H9 (cell line): Measurements from ENCODE around the gene DMAC2L. TPM values are rescaled to one million over a fixed set of nuclear protein-coding genes. Genes with fewer than 3 reads are reported as not detected.

Source experiments
- DNase-seq: peaks from one replicate; pipeline ENCODE4 v3.0.0-alpha.2; 2017
- H2AFZ ChIP-seq: one replicate; pipeline ENCODE4 v1.6.1; 2013; ENCODE audit warnings: mild to moderate bottlenecking, low read length, control low read depth, moderate library complexity
- H2AK5ac ChIP-seq: 2 replicates; pipeline ENCODE4 v1.6.1; 2013; ENCODE audit warnings: low read length, control low read depth, mixed read lengths; ENCODE audit not compliant: insufficient read length
- H2BK120ac ChIP-seq: one replicate; pipeline ENCODE4 v1.6.1; 2013; ENCODE audit warnings: low read depth, mild to moderate bottlenecking, low read length, control low read depth, inconsistent platforms; ENCODE audit not compliant: poor library complexity, severe bottlenecking
- H2BK12ac ChIP-seq: 2 replicates; pipeline ENCODE4 v1.6.1; 2013; ENCODE audit warnings: low read length, control low read depth, mixed read lengths, low read depth; ENCODE audit not compliant: insufficient read length
- H2BK15ac ChIP-seq: 2 replicates; pipeline ENCODE4 v1.6.1; 2013; ENCODE audit warnings: low read depth, low read length, control low read depth
- H2BK20ac ChIP-seq: one replicate; pipeline ENCODE4 v1.6.1; 2013; ENCODE audit warnings: low read depth, mild to moderate bottlenecking, low read length, control low read depth, inconsistent platforms; ENCODE audit not compliant: poor library complexity, severe bottlenecking
- H2BK5ac ChIP-seq: 2 replicates; pipeline ENCODE4 v1.6.1; 2013; ENCODE audit warnings: low read length, control low read depth, mixed read lengths; ENCODE audit not compliant: insufficient read length
- H3K14ac ChIP-seq: 2 replicates; pipeline ENCODE4 v1.6.1; 2013; ENCODE audit warnings: low read length, control low read depth; ENCODE audit not compliant: insufficient read depth
- H3K18ac ChIP-seq: 2 replicates; pipeline ENCODE4 v1.6.1; 2013; ENCODE audit warnings: low read depth, mild to moderate bottlenecking, mixed read lengths, low read length, control low read depth; ENCODE audit not compliant: insufficient read length
- H3K23ac ChIP-seq: 2 replicates; pipeline ENCODE4 v1.6.1; 2013; ENCODE audit warnings: low read length, control low read depth, mixed read lengths, low read depth; ENCODE audit not compliant: insufficient read length
- H3K23me2 ChIP-seq: 2 replicates; pipeline ENCODE4 v1.6.1; 2013; ENCODE audit warnings: low read depth, mild to moderate bottlenecking, mixed read lengths, low read length, control low read depth; ENCODE audit not compliant: insufficient read length, poor library complexity, severe bottlenecking
- H3K27ac ChIP-seq: 2 replicates; pipeline ENCODE4 v1.5.1; 2013; ENCODE audit warnings: low read length, control low read depth, mixed read lengths, low read depth; ENCODE audit not compliant: insufficient read length
- H3K27me3 ChIP-seq: 2 replicates; pipeline ENCODE4 v1.6.1; 2013; ENCODE audit warnings: low read length, control low read depth, inconsistent platforms; ENCODE audit not compliant: insufficient read depth
- H3K4ac ChIP-seq: 2 replicates; pipeline ENCODE4 v1.6.1; 2013; ENCODE audit warnings: low read depth, mild to moderate bottlenecking, control low read depth, inconsistent platforms, low read length, moderate library complexity
- H3K4me1 ChIP-seq: 2 replicates; pipeline ENCODE4 v1.6.1; 2013; ENCODE audit warnings: low read length, control low read depth, inconsistent platforms; ENCODE audit not compliant: insufficient read depth
- H3K4me2 ChIP-seq: 2 replicates; pipeline ENCODE4 v1.6.1; 2013; ENCODE audit warnings: low read length, control low read depth, mixed read lengths; ENCODE audit not compliant: insufficient read length, insufficient read depth
- H3K56ac ChIP-seq: 2 replicates; pipeline ENCODE4 v1.6.1; 2013; ENCODE audit warnings: low read depth, mild to moderate bottlenecking, mixed read lengths, low read length, control low read depth; ENCODE audit not compliant: insufficient read length
- H3K79me1 ChIP-seq: 2 replicates; pipeline ENCODE4 v1.6.1; 2013; ENCODE audit warnings: low read depth, mild to moderate bottlenecking, moderate library complexity, low read length, control low read depth, inconsistent platforms; ENCODE audit not compliant: insufficient read depth, poor library complexity, severe bottlenecking
- H3K79me2 ChIP-seq: 2 replicates; pipeline ENCODE4 v1.6.1; 2013; ENCODE audit warnings: low read length, control low read depth, inconsistent platforms; ENCODE audit not compliant: insufficient read depth
- H3K9ac ChIP-seq: 2 replicates; pipeline ENCODE4 v1.6.1; 2013; ENCODE audit warnings: low read length, control low read depth, mixed read lengths; ENCODE audit not compliant: insufficient read length; ENCODE audit errors: extremely low read depth
- H3K9me3 ChIP-seq: one replicate; pipeline ENCODE4 v1.6.1; 2013; ENCODE audit warnings: low read depth, low read length, inconsistent platforms; ENCODE audit not compliant: control insufficient read depth
- H3T11ph ChIP-seq: one replicate; pipeline ENCODE4 v1.6.1; 2013; ENCODE audit warnings: mild to moderate bottlenecking, low read length, control low read depth, inconsistent platforms
- H4K20me1 ChIP-seq: one replicate; pipeline ENCODE4 v1.6.1; 2013; ENCODE audit not compliant: control insufficient read depth, insufficient read length, insufficient read depth
- H4K5ac ChIP-seq: 2 replicates; pipeline ENCODE4 v1.6.1; 2013; ENCODE audit warnings: low read depth, mild to moderate bottlenecking, mixed read lengths, low read length, control low read depth; ENCODE audit not compliant: insufficient read length
- H4K8ac ChIP-seq: replicated peaks from 2 replicates; pipeline ENCODE4 v1.6.1; 2013; ENCODE audit warnings: low read length, control low read depth, mixed read lengths, low read depth; ENCODE audit not compliant: insufficient read length
- H4K91ac ChIP-seq: 2 replicates; pipeline ENCODE4 v1.6.1; 2013; ENCODE audit warnings: low read depth, mild to moderate bottlenecking, moderate library complexity, mixed read lengths, low read length, control low read depth; ENCODE audit not compliant: insufficient read length
- H3K27ac Mint-ChIP-seq, 3 experiments: 2 replicates in 2 of 3; 3 replicates in 1 of 3; pipeline ENCODE4 v1.8.0; 2020 to 2021; ENCODE audit warnings: mixed read lengths in 3 of 3, mild to moderate bottlenecking in 1 of 3, moderate library complexity in 1 of 3
- H3K27me3 Mint-ChIP-seq: 2 replicates; pipeline ENCODE4 v1.8.0; 2021; ENCODE audit warnings: low read depth, mild to moderate bottlenecking, moderate library complexity, mixed read lengths
- H3K36me3 Mint-ChIP-seq, 3 experiments: 2 replicates in 2 of 3; 3 replicates in 1 of 3; pipeline ENCODE4 v1.8.0; 2020 to 2021; ENCODE audit warnings: low read depth in 3 of 3, mixed read lengths in 3 of 3; ENCODE audit not compliant: insufficient read depth in 1 of 3
- H3K4me1 Mint-ChIP-seq, 2 experiments: 2 replicates each; pipeline ENCODE4 v1.8.0; 2020; ENCODE audit warnings: mixed read lengths in 2 of 2
- H3K4me3 Mint-ChIP-seq, 2 experiments: 2 replicates in 1 of 2; 3 replicates in 1 of 2; pipeline ENCODE4 v1.8.0; 2020 to 2021; ENCODE audit warnings: mild to moderate bottlenecking in 2 of 2, mixed read lengths in 2 of 2, moderate library complexity in 1 of 2
- H3K9me3 Mint-ChIP-seq, 2 experiments: 2 replicates in 1 of 2; 3 replicates in 1 of 2; pipeline ENCODE4 v1.8.0; 2020; ENCODE audit warnings: mild to moderate bottlenecking in 2 of 2, mixed read lengths in 2 of 2, moderate library complexity in 1 of 2
- CTCF ChIP-seq: fragments of 200-600 bp; sonication (generic); conservative IDR thresholded peaks from 3 replicates; pipeline ENCODE4 v1.8.0; 2021; ENCODE audit warnings: antibody characterized with exemption, mild to moderate bottlenecking
- WGBS: extraction: QIAGEN DNeasy Blood & Tissue Kit; methylation state at CpG from one replicate; pipeline ENCODE4 v1.1.7; 2013; ENCODE audit warnings: missing lambda C conversion rate, low lambda C conversion rate, mixed read lengths; ENCODE audit not compliant: insufficient read length; ENCODE audit errors: extremely low coverage; 5-methylcytosine and 5-hydroxymethylcytosine counted together
- total RNA-seq: library from RNA; stranded (reverse); gene quantifications from 2 replicates; pipeline ENCODE4 v1.2.1, GENCODE V29; 2021

The DMAC2L gene
- total RNA-seq, 1 experiment from 2014 or later = 22.4 TPM

DNA sequence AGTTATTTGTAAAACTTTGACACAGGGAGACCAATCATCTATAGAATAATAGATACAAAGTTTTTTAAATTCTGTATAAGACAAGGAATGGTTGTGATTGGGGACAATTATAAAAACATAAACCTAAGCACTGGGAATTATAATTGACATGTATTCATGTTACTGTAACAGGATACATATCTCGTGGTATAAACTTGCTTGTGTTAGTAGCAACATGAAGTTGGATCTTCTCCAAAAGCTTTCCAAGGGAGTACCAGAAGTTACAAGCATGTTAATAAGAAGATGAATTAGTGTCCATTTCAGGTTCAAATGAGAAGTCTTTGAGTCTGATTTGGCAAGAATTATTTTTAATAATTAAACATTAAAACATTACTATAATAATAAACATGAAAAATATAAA lies 42.4 kb downstream of the DMAC2L start:
- Histone ChIP-seq H4K20me1 (no peaks in the 10 kb centered on the region), H3T11ph (no peak overlapping the region), H2AFZ (no peak overlapping the region), H2BK5ac (no peak overlapping the region), H3K27ac (no peak overlapping the region), H2BK20ac (no peak overlapping the region), H3K14ac (no peak overlapping the region), H4K5ac (no peak overlapping the region), H4K91ac (no peak overlapping the region), H3K27me3 (no peaks in the 10 kb centered on the region), H3K23ac (no peak overlapping the region), H3K9ac (no peak overlapping the region), H3K79me1 (no peaks in the 10 kb centered on the region), H2BK120ac (no peak overlapping the region), H3K4me2 (no peak overlapping the region), H2AK5ac (no peak overlapping the region), H3K18ac (no peak overlapping the region), H3K9me3 (no peaks in the 10 kb centered on the region), H2BK12ac (no peak overlapping the region), H3K4me1 (no peaks in the 10 kb centered on the region; the same call in 1 of the 2 replicates), H4K8ac (no peak overlapping the region), H3K79me2 (no peaks in the 10 kb centered on the region), H3K56ac (no peak overlapping the region), H2BK15ac (no peak overlapping the region), H3K4ac (no peak overlapping the region), H3K23me2 (no peaks in the 10 kb centered on the region)
- Mint-ChIP-seq H3K4me3 (no peak overlapping the region), H3K36me3 (no peaks in the 10 kb centered on the region), H3K27ac (no peak overlapping the region), H3K27me3 (no peaks in the 10 kb centered on the region), H3K9me3 (no peaks in the 10 kb centered on the region), H3K4me1 (peaks cover 12 to 16% of the 10 kb centered on the region in 2 experiments; a peak in 3 of 4 replicates)
- DNase-seq = no peak
- no CpG with 5 or more reads among the region's 1 CpG for WGBS
- no peak for TF ChIP-seq CTCF
